Retinal pigment epithelial cell (primary cell): Measurements from ENCODE around the gene LMO2.

Source experiments
- DNase-seq: peaks from one replicate; pipeline ENCODE4 v3.0.0-alpha.2; 2010; ENCODE audit warnings: low read depth
- H3K4me3 ChIP-seq: 2 replicates; pipeline ENCODE4 v1.5.1; 2011; ENCODE audit warnings: mild to moderate bottlenecking, low read length, control low read depth, moderate library complexity
- CTCF ChIP-seq: conservative IDR thresholded peaks from 2 replicates; pipeline ENCODE4 v1.5.1; 2011; ENCODE audit warnings: low read depth, low read length, control low read depth, inconsistent platforms

The LMO2 gene

DNA sequence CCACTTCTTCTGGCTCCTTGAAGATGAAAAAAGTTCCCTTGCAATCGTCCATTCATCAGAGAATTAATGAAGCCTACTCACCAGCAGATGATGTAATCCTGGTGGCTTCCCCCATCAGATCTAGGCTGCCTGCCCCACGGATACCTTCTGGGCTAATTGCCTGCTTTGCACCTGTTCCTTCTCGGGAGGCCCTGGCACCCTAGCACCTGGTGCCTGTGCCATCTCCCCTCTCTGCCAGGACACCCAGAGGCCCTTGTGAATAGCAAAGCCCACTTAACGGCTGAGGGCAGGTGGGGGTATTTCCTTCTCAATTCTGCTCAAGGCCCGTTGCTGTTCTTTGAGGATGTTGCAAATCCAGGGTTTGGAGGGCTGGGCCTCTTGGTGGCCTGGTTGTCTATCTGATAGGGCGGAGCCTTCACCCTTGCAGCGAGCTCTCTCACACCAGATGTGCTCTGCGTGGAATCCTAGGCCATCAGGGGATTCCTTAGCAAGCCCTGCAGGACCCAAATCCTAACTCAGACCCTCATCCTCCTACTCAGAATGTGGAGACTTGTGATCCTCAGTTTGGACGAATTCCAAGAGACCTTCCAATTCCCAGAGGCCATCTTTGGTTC, at the start of gene LMO2:
LMO2 (minus strand) TSS at position 363 of the 614 bp plus-strand sequence. CDS start 22,360 bp downstream, outside the sequence.
- DNase-seq = no peak
- H3K4me3 ChIP-seq = no peak within 1 kb of the TSS
- no peak for TF ChIP-seq CTCF

DNA sequence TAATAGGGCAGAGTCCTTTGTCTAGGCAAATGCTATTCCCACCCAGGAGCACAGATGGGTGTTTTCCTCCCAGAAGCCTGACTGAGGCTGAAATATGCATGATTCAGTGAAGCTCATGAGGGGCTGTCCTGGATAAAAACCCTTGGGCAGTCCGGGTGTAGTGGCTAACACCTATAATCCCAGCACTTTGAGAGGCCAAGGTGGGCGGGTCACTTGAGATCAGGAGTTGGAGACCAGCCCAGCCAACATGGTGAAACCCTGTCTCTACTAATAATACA, 48.6 kb upstream of the LMO2 start:
- no peak for TF ChIP-seq CTCF
- H3K4me3 ChIP-seq = no peak overlapping the region
- DNase-seq = no peak

GRCh38 chr11:33936725-33937604, 45.1 kb upstream of the LMO2 start:
- DNase-seq = no peak
- no peak for TF ChIP-seq CTCF
- H3K4me3 ChIP-seq = no peak overlapping the region

- TF ChIP-seq CTCF = no peak
- DNase-seq = no peak
- H3K4me3 ChIP-seq = no peak overlapping the region
Observed at GRCh38 chr11:33935461-33936456, 43.9 kb upstream of the LMO2 start.

GRCh38 chr11:33935005-33935404, 43.1 kb upstream of the LMO2 start:
- no peak overlapping the region for H3K4me3 ChIP-seq
- DNase-seq = no peak
- no peak for TF ChIP-seq CTCF

- H3K4me3 ChIP-seq = no peak overlapping the region
- no peak for DNase-seq
- no peak for TF ChIP-seq CTCF
Observed at GRCh38 chr11:33934450-33934849, 42.6 kb upstream of the LMO2 start.
